HG02973 (cell line): Measurements from ENCODE around the gene ACOT2.
"Not testable (repeated sequence)": the region's sequence is repeated elsewhere in the genome, so short reads cannot be mapped to it uniquely, and the experiment has no call there.

Experiments used
- ATAC-seq: cut with Tn5 transposase; IDR thresholded peaks from one replicate; pipeline ENCODE4 v1.9.1; 2021; ENCODE audit warnings: moderate library complexity; ENCODE audit not compliant: unreplicated experiment

The ACOT2 gene, protein sequence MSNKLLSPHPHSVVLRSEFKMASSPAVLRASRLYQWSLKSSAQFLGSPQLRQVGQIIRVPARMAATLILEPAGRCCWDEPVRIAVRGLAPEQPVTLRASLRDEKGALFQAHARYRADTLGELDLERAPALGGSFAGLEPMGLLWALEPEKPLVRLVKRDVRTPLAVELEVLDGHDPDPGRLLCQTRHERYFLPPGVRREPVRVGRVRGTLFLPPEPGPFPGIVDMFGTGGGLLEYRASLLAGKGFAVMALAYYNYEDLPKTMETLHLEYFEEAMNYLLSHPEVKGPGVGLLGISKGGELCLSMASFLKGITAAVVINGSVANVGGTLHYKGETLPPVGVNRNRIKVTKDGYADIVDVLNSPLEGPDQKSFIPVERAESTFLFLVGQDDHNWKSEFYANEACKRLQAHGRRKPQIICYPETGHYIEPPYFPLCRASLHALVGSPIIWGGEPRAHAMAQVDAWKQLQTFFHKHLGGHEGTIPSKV

DNA sequence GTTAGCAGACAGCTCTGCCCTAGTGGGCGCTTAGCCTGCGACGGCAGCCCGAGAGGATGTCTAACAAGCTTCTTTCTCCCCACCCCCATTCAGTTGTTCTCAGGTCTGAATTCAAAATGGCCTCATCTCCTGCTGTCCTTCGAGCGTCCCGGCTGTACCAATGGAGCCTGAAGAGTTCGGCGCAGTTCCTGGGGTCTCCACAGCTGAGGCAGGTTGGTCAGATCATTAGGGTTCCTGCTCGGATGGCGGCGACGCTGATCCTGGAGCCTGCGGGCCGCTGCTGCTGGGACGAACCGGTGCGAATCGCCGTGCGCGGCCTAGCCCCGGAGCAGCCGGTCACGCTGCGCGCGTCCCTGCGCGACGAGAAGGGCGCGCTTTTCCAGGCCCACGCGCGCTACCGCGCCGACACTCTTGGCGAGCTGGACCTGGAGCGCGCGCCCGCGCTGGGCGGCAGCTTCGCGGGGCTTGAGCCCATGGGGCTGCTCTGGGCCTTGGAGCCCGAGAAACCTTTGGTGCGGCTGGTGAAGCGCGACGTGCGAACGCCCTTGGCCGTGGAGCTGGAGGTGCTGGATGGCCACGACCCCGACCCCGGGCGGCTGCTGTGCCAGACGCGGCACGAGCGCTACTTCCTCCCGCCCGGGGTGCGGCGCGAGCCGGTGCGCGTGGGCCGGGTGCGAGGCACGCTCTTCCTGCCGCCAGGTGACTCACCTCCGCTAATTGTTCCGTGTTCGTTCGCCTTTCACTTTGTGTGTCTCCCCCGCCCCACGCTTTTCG is at the start of gene ACOT2:
Gene ACOT2 (plus strand): TSS at position 29 of the 774 bp plus-strand sequence. CDS start 28 bp downstream, at position 57.
- ATAC-seq, result peak; percentile 70

DNA sequence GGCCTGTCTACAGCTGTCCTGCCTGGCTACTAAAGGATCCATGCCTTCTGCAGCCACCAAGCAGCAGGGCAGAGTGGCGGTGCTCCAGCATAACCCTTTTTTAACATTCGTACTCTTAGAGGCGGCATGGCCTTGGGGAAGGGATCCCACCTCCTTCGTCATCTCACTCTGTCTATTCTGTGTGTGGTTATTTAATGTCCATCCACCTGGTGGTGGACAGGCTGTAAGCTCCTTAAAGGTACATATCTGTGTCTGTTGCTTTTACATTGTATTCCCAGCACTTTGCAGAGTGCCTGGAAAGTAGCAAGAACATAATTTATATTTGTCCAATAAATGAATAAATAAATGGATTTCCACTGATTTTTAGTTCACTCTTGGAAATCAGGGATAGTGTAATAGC is 47.8 kb upstream of the ACOT2 start:
- no peak for ATAC-seq

DNA sequence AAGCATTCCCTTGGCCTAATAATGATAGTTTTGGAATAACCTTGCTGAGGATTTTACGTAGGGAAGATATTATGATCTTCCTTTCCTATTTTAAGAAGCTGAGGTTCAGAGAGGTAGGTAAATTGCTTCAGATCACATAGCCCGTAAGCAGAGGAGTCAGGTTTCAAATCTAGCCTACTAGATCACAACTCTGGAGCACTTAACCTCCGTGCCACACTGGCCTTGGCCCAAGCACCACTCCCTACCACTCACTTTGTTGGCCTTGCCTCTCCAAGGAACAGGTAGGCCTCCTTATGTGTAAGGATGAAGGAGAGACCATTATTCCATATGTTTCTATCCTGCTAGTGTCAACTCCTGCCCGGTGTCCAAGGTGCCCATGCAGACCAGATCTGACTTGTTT is 44.5 kb upstream of the ACOT2 start:
- ATAC-seq, result no peak

DNA sequence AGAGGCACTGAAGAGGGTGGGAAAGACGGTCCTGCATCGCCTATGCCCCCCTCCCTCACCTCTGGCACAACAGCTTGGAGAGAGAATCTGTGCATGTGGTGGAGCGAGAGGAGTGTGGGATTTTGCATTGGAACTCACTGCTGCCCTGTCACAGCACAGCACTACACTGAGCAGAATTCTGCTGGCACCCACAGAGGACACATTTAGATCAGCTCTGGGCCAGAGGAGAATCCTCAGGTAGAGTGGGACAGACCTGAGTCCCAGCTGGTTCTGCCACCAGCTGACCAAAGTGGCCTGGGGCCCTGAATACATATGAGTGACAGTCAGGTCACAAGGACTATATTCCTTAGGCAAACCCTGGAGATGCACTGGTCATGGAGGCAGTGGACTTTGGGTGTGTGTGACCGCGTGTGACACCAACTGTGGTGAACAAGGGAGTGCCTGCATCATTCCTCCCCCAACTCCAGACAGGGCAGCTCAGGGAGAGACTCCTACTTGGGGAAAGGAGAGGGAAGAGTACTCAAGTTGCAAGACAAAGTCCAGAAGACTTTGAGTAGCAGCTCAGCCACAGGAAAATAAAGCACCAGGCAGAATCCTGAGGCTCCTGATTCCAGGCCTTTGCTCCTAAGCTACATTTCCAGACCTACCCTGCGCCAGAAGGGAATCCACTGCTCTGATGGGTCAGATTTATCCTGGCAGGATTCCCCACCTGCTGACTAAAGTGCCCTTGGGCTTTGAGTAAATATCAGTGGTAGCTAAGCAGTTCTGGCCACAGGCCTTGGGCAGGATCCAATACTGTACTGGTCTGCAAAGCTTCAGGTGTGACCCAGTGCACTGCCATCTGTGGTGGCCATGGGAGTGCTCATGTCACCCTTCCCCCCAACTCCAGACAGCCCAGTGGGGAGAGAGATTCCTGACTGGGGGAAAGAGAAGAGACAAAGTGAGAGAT is 42.7 kb upstream of the ACOT2 start:
- no peak for ATAC-seq

DNA sequence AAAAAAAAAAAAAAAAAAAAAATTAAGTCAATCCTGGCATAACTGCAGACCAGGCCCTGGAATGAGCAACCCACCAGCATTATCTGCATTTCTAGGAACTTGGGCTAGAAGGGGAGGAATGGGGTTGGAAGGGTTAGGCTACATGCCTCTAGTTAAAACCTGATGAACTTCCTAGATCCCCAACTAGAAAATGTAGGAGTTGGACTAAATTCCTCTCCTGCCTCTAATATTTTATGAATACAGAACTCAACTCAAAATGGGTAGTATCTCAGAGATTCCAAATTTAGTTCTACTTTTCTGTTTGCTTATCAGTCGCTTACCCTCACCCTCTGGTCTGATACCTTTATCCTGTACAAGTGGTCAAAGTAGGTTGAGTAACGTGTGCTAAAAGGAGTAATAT is 39.7 kb upstream of the ACOT2 start:
- ATAC-seq, result not testable (repeated sequence)

DNA sequence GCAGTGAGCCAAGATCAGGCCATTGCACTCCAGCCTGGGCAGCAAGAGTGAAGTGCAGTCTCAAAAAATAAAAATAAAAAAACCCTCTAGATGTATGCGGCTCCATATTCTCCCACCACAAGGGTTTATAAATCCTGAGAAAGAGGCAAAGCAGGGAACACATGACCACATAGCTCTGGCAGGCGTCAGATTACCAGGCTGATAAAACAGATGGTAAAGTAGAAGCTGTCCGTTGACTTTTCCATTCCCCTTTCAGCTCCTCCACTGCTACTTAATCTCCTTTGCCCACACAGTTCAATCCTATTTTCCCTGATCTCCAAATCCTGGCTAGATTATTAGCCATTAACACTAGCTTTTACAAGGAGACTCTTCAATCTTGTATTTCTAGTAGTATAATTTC is 37.0 kb upstream of the ACOT2 start:
- not testable (repeated sequence) for ATAC-seq

DNA sequence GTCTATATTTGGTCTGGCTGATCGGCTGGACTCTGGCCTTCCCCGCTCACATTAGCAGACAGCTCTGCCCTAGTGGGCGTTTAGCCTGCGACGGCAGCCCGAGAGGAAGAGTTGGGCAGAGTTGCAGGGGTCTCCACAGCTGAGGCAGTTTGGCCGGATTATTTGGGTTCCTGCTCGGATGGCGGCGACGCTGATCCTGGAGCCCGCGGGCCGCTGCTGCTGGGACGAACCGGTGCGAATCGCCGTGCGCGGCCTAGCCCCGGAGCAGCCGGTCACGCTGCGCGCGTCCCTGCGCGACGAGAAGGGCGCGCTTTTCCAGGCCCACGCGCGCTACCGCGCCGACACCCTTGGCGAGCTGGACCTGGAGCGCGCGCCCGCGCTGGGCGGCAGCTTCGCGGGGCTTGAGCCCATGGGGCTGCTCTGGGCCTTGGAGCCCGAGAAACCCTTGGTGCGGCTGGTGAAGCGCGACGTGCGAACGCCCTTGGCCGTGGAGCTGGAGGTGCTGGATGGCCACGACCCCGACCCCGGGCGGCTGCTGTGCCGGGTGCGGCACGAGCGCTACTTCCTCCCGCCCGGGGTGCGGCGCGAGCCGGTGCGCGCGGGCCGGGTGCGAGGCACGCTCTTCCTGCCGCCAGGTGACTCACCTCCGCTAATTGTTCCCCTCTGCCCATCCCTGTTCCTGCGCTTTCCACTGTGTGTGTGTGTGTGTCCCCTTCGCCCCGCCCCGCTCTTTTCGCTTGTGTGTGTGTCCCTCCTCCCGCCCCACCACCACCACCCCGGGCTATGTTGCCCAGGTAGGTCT is 31.6 kb upstream of the ACOT2 start:
- ATAC-seq, result not testable (repeated sequence)

DNA sequence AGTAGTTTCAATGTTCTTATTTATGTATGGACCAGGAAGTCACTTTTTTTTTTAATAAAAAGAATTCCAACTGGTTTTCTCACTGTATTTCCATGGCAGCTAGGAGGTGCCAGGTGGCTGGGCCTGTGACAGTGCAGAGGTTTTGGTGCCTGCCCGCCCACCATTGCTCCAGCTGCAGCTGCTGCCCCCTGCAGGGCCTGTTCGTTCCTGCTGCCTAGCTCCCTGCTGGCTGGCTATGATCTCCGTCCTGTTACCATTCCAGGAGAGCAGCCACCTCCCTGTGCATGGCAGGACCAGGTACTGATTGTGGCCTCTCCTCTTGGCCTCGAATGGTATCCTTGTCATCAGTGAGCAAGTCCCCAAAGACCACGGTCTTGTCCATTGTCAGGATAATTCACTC is 30.0 kb upstream of the ACOT2 start:
- peak; percentile 79 for ATAC-seq

DNA sequence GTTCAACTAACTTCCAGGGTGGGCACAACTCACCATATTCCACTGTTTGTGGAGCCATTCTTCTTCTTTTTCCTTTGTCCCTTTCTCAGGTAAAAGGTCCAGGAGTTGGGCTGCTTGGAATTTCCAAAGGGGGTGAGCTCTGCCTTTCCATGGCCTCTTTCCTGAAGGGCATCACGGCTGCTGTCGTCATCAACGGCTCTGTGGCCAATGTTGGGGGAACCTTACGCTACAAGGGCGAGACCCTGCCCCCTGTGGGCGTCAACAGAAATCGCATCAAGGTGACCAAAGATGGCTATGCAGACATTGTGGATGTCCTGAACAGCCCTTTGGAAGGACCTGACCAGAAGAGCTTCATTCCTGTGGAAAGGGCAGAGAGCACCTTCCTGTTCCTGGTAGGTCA is 26.1 kb upstream of the ACOT2 start:
- not testable (repeated sequence) for ATAC-seq

DNA sequence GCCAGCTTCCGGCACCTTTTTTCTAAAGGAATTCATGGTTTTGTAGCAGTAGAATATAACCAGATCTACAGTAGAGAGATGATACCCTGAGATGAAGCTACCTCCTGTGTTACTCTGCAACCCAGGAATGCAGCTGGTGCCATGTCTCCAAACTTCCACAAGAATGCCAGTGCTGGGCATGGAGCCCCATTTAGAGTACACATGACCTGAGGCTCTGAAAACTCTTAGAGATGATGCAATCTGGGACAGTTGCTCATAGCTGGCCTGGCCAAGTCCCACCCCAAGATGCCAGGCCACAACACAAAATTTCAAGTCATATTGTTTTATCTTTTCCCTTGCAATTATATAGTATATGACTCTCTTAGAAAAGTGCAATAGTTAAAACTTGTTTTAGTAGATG is 23.7 kb upstream of the ACOT2 start:
- ATAC-seq, result not testable (repeated sequence)

DNA sequence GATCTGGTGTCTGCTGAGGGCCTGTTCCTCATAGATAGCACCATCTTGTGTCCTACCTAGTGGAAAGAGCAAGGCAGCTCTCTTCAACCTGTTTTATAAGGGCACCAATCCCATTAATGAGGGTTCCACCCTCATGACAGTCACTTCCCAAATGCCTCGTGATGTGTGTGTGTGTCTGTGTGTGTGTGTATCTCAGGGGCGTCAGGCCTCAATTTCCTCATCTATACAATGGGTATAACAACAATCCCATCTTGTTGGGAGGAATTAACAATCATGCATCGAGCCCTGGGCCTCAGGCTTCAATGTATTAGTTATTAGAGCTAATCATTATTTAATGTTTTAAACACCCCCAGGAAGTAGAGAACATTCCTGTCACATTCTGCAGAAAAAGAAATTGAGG is 19.9 kb upstream of the ACOT2 start:
- not testable (repeated sequence) for ATAC-seq

DNA sequence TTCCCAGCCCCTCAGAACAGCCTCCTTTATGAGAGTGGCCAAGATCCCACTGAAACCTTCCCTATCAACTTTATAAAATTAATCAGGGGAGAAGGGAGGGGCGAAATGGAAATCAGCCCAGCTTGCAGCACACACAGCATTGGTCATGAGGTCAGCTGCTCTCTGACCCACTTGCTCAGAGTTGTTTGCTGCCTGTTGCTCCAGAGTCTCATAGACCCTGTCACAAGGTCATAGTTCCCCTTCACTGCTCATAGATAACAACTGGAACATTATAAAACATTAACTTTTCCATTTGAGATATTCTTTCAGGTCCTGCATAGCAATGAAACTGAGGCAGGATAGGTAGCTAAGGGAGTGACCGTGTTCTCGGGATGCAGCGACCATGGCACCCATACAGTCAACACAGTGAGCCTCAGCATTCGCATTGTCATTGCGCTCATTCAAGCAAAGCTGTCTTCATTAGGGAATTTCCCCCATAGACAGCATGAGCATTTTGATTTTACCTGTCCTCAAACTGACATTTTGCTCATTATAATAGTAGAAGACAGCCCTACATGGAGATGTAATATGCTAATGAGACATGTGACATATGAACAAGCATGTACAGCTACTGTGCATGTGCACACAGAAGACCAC is 19.0 kb upstream of the ACOT2 start:
- ATAC-seq, result not testable (repeated sequence)

DNA sequence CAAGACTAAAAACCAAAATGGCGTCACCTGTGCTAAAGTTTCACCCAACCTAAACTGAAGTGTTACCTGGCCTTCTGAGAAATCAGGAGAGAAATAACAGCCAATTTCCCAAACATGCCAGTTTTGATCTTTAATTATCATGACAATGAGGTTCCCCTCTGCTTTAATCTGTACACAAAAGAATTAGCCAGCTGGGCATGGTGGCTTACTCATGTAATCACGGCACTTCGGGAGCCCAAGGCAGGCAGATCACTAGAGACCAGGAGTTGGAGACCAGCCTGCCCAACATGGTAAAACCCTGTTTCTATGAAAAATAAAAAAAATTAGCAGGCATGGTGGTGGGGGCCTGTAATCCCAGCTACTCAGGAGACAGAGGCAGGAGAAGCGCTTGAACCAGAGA is 15.2 kb upstream of the ACOT2 start:
- ATAC-seq, result no peak

DNA sequence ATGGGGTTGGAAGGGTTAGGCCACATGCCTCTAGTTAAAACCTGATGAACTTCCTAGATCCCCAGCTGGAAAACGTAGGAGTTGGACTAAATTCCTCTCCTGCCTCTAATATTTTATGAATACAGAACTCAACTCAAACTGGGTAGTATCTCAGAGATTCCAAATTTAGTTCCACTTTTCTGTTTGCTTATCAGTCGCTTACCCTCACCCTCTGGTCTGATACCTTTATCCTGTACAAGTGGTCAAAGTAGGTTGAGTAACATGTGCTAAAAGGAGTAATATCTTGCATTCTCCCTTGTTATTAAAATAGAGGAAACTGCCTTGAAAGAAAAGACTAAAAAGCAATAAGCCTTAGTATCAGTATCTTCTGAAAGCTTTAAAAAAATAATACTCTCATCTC is 11.8 kb upstream of the ACOT2 start:
- not testable (repeated sequence) for ATAC-seq

DNA sequence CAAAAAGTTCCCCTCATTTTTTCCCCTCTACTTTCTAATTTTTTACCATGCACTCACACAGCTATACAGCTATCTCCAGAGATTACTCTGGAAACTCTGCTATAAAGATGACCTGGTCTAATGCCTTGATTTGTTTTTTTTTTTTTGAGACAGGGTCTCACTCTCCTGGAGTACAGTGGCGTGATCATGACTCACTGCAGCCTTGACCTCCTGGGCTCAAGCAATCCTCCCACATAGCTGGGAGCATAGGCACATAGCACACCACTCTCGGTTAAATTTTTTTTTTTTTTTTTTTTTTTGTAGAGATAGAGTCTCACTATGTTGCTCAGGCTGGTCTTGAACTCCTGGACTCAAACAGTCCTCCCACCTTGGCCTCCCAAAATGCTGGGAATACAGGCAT is 10.8 kb upstream of the ACOT2 start:
- ATAC-seq, result not testable (repeated sequence)

DNA sequence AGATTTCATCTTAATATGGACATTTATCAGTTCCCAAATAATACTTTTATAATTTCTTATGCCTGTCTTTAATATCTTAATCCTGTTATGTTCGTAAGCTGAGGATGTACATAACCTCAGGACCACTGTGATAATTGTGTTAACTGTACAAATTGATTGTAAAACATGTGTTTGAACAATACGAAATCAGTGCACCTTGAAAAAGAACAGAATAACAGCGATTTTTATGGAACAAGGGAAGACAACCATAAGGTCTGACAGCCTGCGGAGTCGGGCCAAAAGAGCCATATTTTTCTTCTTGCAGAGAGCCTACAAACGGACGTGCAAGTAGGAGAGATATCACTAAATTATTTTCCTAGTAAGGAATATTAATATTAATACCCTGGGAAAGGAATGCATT is 6.8 kb upstream of the ACOT2 start:
- not testable (repeated sequence) for ATAC-seq

DNA sequence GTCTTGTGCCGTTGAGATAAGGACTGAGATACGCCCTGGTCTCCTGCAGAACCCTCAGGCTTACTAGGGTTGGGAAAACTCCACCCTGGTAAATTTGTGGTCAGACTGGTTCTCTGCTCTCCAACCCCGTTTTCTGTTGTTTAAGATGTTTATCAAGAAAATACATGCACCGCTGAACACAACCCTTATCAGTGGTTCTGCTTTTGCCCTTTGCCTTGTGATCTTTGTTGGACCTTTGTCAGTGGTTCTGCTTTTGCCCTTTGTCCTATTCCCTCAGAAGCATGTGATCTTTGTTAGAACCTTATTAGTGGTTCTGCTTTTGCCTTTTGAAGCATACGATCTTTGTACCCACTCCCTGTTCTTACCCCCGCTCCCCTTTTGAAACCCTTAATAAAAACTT is 6.3 kb upstream of the ACOT2 start:
- ATAC-seq, result not testable (repeated sequence)

DNA sequence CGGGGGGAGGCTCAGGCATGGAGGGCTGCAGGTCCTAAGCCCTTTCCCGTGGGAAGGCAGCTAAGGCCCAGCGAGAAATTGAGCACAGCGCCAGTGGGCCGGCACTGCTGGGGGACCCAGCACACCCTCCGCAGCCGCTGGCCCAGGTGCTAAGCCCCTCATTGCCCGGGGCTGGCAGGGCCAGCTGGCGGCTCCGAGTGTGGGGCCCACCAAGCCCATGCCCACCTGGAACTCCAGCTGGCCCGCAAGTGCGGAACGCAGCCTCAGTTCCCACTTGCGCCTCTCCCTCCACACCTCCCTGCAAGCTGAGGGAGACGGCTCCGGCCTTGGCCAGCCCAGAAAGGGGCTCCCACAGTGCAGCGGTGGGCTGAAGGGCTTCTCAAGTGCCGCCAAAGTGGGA is 2.6 kb upstream of the ACOT2 start:
- ATAC-seq, result not testable (repeated sequence)

DNA sequence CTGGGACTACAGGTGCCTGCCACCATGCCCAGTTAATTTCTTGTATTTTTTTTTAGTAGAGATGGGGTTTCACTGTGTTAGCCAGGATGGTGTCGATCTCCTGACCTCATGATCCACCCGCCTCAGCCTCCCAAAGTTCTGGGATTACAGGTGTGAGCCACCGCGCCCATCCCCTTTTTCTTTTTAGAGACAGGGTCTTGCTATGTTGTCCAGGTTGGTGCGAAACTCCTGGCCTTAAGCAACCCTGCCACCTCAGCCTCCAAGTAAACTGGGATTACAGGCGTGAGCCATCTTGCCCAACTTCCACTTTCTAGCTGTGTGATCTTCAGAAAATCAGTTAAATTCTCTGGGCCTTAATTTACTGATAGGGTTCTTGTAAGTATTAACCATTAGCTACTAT is 2.1 kb upstream of the ACOT2 start:
- ATAC-seq, result not testable (repeated sequence)

DNA sequence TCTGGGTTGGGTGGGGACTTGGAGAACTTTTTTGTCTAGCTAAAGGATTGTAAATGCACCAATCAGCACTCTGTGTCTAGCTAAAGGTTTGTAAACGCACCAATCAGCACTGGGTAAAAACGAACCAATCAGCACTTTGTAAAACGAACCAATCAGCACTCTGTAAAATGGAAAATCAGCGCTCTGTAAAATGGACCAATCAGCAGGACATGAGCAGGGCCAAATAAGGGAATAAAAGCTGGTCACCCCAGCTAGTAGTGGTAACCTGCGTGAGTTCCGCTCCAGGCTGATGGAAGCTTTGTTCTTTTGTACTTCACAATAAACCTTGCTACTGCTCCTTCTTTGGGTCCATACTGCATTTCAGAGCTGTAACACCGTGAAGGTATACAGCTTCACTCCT is 1.7 kb upstream of the ACOT2 start:
- ATAC-seq, result no peak
